GM12891 (cell line): ENCODE data around the gene CGNL1.

Source experiments
- POLR2AphosphoS5 ChIP-seq: IDR thresholded peaks from 2 replicates; pipeline ENCODE4 v1.6.1; 2011; ENCODE audit warnings: low read depth, low read length, control low read depth
- TAF1 ChIP-seq: IDR thresholded peaks from 2 replicates; pipeline ENCODE4 v1.6.1; 2011; ENCODE audit warnings: low read depth, low read length, control low read depth

DNA sequence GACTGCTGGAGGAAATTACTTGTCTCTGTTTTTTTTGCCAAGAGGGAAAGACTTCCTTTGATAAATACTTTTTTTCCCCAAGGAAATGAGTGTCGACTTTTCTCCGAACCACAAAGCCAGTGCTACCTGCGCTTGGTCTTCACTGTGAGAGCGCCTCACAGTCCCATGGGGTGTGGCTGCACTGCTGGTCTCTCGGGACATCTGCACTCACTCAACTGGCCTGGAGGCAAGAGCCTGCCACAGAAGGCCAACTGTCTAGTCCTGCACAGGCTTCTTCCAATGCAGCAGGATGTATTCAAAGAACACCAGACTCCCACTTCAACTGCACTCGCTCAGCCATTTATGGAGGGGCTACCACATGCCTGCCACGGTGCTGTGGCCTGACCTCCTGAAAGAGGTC is 40.6 kb upstream of the CGNL1 start:
- TF ChIP-seq TAF1 (no peak), POLR2AphosphoS5 (no peak)
